ENCODE measurements around the gene ARHGAP33.
A peak's percentile ranks its signal among the peaks of the same experiment; 100 is the strongest.

ARHGAP33 gene

DNA sequence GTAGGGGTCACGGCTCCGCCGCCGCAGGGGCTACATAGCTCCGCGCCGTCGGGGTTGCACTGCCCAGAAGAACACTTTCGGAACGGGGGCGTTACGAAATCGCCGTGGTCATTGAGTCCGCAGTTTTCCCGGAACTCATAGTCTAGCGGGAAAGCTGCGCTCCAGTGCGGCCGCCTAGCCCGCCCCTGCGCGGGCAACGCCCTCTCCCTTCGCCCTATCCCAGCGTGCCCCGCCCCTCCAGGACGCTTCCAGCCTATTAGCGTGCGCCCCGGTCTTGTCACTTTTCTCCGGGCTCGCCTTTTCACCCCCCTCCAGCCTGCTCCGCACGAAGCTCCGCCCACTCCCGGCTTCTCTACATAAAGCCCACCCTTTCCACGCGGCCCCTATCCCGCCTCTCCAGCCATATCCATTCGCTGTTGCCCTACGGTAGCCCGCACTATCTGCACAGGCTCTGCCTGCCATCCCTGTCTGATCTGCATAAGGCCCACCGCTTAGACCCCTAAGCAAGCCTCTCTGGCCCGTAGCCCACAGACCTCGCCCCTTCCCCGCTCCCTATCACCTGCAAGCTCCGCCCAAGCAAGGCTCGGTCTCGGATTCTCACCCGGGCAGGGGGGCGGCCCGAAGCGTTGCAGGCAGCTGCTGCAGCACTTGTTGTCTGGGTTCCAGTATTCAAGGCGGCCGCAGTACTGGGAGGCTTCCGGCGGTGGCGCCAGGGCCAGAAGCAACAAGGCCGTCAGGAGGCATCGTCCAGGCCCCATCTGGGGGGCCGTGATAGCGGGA is 34.8 kb upstream of the ARHGAP33 start:
- DNase-seq (ENCODE audit: low read depth in 2 of 3, low spot score in 2 of 3) = peak; percentile 82 to 90 (median 89)

DNA sequence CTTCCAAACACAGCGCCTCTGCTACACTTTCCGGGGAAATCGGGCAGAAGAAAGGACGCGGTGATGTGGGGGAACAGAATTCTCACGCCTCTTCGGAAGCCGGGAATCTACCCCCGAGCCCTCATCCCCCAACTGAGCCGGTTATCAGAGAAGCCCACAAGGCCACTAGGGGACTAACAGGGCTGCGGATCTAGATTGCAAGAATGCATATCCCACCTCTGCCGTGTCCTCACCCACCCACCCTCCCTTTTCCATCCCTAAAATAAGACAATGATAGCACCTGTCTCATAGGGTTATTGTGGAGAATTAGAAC is 34.2 kb upstream of the ARHGAP33 start:
- no peak for DNase-seq (ENCODE audit: low read depth in 2 of 3, low spot score in 2 of 3)

DNA sequence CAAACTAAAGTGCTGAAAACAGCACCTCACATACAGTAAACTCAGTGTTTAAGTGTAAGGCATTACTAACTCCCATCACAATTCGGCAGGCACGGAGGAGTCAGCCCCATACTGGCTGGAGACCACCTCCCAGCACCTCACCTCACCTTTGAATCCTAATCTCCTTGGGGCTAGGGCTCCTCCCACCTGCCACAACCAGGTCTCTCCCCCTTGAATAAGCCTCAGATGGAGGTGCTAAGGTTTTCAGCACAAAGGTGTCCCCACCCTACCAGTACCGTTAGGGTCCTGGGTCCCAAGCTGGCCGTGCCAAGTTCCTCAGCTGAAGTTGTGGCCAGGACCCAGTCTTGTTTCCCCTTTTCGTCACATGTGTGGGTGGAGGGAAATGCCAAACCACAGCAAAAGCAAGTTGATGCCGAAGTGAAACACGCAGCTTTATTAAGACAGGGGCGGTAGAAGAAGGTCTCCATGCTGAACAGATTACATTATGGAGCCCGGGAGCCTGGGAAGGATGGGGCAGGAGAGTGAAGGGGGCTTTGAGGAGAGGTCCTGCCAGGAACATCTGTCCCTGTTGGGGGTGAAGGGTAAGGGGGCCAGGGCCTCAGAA is 33.1 kb upstream of the ARHGAP33 start, which contains the start of gene IGFLR1:
Gene IGFLR1 (minus strand): TSS at position 332 of the 604 bp plus-strand sequence. CDS start 1,272 bp downstream, outside the sequence.
- DNase-seq (ENCODE audit: low read depth in 2 of 3, low spot score in 2 of 3) = peak; percentile 51 to 60 (median 54)

DNA sequence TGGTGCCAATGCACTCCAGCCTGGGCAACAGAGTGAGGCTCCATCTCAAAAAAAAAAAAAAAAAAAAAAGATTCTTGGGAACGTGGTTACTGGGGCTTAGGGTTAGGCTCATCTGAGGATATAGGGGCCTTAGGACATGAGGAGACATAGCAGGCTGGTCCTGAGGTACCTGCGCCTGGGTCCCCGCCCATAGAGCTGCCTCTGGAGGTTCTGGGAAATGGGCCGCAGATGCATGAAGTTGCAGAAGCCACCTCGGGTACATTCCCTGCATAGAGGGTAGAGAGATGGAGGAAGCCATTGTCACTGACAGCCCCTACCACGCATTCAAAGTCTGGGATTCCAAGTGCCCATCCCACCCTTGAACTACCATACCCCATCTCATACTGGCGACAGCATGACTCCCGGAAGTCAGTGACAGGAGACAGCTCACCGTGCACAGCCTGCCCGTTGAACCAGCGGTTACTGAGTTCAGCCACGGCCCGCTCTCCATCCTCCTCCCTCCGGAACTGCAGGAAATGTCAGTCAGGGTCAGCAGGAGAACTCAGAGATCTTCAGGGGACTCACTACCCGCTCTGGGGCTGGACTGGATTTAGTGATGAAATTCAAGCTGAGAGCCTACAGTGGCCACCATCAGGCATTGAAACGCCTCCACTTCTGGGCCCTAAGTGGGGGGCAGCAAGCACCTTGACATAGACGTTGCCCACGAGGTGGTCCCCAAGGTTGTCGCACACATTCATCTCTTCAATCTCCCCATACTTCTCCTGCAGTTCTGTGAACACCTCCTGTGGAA is 31.5 kb upstream of the ARHGAP33 start:
- no peak for DNase-seq (ENCODE audit: low read depth in 2 of 3, low spot score in 2 of 3)

DNA sequence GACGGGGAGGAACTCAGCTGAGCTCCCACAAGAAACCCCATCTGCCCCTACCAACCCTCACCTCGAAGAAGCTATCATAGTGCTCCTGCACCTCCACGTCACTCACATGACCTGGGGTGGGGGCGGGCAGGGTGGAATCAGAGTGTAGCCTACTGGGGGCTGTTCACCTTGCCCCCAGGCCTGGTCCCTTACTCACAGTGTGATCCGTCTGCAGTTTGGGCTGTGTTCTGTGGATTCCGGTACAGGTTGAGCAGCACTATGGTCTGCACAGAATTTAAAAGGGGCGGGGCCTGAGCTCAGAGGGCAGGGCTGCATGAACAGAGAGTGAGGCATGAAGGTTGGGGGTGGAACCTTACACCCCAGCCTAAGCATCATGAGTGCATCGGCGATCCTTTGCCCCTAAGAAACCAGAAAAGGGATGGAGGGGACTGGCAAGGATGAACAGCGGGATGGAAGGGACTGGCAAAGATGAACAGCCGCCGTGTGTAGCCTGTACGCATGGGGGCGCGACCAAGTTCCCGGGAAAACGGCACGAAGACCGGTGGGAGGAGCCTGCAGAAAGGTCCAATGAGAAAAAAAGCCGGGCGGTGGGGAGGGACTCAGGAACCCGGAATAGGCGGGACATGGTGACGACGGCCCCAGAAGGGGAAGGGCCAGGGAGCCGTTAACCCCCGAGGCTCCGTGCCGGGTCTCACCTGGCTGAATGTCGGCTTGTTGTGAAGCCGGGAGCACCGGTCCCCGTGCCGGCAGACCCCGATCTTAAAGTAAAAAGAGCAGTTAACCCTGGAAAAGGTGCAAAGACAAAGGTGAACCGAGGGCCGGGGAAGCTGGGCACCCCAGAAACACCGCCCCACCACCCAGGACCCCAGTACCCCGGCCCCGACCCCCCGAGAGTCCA is 30.7 kb upstream of the ARHGAP33 start:
- peak; percentile 73 to 83 (median 79) for DNase-seq (ENCODE audit: low read depth in 2 of 3, low spot score in 2 of 3)

DNA sequence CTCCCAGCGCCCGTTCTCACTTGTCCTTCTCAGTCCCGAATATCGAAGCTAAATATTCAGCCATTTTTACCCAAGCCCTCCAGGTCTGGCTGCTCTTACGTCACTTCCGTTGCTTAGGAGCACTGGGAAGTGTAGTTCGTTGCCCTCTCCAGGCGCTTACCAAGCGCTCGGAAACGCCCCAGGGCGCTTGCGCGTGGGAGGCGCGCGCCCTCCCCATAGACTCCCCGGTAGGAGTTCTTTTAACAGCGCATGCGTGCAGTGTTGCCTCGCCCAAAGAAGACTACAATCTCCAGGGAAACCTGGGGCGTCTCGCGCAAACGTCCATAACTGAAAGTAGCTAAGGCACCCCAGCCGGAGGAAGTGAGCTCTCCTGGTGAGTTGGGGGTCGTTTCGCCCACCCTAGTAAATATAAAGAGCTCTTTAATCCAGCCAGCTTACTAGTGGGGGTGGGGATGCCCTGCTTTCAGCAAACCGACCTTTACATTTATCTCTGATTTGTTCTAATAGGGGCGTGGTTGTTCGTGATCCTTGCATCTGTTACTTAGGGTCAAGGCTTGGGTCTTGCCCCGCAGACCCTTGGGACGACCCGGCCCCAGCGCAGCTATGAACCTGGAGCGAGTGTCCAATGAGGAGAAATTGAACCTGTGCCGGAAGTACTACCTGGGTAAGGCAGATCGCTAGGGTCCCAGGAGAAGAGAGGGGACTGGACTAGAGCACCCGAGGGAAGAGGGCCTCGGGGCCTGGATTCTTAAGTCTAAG is 29.9 kb upstream of the ARHGAP33 start, which contains the start of the genes PSENEN and U2AF1L4:
Gene PSENEN (plus strand): TSS at position 324 of the 759 bp plus-strand sequence. CDS start 280 bp downstream, at position 604.
Gene U2AF1L4 (minus strand): TSS at position 91 of the 759 bp plus-strand sequence. CDS start 27 bp downstream, at position 64.
- peak; percentile 82 to 94 (median 85) for DNase-seq (ENCODE audit: low read depth in 2 of 3, low spot score in 2 of 3)

DNA sequence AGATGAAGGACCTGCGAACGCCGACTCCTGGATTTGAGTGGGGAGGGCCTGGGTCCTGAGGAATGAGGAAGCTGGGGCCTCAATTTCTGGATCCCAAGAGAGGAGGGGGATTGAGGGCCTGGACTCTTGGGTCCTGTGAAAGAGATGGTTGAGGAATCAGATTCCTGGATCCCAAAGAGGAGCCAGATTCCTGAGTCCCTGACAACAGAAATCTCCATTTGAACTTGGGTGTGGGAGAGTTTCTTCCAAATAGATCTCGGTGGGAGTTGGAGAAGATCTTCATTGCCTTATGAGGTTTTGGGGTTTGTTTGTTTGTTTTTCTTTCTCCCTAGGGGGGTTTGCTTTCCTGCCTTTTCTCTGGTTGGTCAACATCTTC is 29.3 kb upstream of the ARHGAP33 start:
- DNase-seq (ENCODE audit: low read depth in 2 of 3, low spot score in 2 of 3) = no peak

DNA sequence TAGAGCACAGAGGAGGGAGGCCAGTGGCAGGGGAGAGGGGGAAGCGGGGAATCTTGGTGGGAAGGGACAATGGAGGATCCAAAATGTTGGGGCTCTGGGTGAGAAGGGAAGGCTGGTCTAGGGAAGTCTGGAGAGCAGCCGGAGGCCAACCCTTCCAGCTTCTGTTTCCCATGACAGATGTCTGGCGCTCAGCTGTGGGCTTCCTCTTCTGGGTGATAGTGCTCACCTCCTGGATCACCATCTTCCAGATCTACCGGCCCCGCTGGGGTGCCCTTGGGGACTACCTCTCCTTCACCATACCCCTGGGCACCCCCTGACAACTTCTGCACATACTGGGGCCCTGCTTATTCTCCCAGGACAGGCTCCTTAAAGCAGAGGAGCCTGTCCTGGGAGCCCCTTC is 28.8 kb upstream of the ARHGAP33 start:
- DNase-seq (ENCODE audit: low read depth in 2 of 3, low spot score in 2 of 3) = no peak

DNA sequence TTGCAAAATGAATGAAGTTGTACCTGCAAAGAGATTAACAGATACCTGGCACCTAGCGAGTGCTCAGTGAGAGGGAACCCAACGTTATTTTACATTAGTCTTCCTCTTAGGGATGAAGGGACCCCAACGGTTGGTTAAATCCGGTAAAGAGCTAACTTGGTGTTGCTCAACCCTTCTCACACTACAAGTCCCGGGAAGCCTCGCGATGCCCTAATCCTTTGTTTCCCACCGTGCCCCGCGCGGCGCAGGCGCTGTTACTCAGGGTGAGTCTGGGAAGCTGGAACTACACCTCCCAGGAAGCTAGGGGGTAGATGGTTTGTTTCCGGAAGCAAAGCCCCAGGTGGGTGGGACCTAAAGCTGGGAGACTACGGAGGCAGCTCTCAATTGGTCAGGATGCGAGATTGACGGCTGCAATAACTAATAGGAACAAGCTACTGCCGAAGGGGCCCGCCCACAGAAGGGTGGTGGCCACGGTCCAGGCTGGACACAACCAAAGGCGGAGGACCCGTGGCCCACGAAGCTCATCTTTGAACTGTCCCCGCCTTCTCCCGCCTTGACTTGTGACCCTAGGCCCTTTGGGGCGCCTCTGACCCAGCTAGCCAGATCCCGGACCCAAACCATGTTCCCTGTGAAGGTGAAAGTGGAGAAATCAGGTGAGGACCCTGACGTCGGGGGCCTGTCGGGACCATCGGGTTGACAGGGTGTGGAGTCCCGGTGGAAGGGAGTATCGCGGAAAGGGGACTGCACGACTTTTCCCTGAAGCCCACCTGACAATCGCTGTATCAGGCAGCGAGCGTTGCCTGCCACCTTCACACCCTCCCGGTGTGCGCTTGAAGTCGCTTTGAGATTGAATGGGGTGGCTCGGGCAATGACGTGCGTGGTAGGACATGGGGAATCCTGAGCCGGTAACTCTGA is 27.0 kb upstream of the ARHGAP33 start, which contains the start of gene LIN37:
Gene LIN37 (plus strand): TSS at position 471 of the 915 bp plus-strand sequence. CDS start 149 bp downstream, at position 620.
- peak; percentile 91 to 97 (median 94) for DNase-seq (ENCODE audit: low read depth in 2 of 3, low spot score in 2 of 3)

DNA sequence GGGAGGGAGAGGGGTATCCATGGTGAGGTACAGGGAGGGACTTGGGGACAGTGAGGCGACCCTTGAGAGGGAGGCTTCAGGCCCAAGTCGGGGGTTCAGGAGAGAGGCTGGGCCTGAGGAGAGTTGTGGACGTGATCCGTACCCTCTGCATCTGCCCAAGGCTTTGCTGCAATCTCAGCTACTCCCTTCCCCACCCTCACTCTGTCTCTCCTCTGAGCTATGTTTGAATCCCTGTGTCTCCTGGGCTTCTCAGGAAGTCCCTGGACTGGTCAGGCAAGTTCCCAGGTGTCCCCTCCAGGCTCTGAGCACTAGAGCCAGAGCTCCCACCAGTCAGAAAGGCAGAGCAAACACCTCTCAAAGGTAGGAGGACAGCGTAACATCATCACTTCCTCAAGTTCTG is 25.2 kb upstream of the ARHGAP33 start:
- no peak for DNase-seq (ENCODE audit: low read depth in 2 of 3, low spot score in 2 of 3)

DNA sequence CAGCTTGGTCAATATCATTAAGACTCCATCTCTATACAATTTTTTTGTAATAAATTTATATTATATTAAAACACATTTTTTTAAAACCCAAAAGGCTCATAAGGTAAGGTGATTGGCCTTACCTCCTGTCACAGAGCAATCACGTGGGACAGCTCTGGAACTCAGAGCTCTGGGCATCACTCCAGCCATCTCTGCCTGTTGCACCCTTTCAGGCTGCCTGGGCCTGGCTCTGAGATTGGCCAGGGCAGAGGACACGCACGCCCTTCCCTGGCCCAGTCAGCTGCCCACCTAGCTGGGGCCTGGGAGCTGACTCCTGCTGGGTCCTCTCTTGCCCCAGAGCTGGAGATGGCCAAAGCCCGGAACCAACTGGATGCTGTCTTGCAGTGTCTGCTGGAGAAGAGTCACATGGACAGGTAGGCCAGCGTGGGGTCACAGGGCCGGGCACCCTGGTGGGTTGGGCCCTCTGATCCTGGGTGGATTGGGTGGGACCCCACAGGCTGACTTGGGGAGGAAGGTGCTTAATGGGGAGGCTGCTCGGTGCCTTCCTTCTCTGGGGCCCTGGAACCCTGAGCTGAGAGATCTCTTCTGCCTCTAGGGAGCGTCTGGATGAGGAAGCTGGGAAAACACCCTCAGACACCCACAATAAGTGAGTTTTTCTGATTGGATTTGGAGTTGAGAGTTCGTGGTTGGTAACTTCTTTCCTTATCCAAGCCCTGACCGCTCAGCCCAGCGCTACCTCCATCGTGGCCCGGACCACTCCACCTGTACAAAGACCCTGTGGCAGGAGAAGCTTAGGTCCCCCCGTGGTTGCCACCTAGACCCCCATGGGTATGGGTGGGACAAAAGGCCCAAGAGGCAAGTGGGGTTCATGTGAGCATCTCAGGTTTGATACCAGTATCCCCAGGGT is 23.3 kb upstream of the ARHGAP33 start:
- no peak for DNase-seq (ENCODE audit: low read depth in 2 of 3, low spot score in 2 of 3)

DNA sequence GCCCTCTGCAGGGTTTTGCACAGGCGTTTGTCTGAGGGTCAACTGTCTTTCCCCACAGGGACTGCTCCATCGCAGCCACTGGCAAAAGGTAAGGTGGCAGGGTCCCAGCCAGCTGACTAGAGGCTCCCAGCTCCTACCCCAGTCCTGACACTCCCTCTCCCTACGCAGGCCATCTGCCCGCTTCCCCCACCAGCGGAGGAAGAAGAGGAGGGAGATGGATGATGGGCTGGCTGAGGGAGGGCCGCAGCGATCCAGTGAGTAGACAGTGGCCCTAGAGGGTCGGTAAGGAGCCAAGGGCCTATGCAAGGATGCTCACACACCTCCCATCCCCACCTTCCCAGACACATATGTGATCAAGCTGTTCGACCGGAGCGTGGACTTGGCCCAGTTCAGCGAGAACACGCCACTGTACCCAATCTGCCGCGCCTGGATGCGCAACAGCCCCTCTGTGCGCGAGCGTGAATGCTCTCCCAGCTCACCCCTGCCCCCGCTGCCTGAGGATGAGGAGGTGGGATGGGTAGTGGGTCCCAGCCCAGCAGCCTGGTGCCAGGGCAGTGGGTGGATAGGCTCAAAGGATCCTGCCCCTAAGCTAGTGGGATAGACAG is 22.5 kb upstream of the ARHGAP33 start:
- no peak for DNase-seq (ENCODE audit: low read depth in 2 of 3, low spot score in 2 of 3)

DNA sequence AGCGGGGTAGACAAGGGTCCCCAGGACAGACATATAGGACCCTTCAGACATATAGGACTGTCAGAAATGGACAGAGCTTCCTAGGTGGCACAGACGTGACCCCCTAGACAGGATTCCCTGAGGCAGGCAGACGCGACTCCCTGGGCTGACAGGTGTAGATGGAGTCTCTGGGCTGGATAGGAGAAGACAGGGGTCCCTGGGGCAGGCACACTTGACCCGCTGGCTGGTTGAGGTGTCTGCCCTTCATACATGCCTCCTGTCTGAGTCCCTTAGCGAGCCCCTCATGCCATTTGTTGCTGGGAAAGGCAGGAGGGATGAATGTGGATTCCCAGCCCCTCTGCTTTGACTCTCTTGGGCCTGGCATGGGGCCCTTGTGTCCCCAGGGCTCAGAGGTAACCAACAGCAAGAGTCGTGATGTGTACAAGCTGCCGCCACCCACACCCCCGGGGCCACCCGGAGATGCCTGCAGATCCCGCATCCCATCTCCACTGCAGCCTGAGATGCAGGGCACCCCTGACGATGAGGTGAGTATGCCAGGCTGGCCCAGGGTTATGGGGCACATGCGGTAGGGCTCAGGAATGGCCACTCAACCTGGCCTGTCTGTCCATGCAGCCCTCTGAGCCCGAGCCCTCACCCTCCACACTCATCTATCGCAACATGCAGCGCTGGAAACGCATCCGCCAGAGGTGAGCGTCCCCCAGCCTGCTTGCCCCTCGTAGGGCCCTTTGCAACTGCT is 21.6 kb upstream of the ARHGAP33 start:
- DNase-seq (ENCODE audit: low read depth in 2 of 3, low spot score in 2 of 3) = no peak

DNA sequence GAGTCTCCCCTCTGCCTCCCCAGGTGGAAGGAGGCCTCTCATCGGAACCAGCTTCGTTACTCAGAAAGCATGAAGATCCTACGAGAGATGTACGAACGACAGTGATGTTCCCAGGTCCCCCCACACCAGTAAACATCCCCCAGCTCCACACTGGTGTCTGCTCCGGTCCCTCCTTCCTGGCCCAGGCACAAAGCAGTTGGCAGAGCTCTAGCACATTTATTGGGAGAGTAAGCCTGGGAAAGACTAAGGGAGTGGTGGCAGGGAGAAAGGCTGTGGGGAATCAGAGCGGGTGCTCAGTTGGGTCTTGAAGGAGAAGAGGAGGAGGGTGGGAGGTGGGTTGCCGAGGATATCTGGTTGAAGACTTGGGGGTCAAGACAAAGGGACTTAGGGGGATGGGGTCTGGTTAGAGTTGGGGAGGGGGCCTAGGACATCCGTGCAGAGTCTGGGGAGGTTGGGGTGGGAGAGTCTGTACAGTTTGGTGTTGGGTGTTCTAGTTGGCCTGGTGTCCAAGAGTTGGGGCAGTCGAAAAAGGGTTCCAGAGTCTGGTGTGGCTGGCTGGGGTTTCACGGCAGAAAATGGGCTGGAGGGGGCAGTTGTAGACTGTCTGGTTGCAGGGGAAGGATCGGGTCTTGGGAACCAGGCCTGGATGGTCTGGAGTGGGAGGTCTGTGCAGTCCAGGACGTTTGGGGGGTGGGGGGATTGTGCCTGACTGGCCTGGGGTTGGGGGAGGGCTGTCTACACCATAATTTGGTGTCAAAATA is 20.8 kb upstream of the ARHGAP33 start:
- DNase-seq (ENCODE audit: low read depth in 2 of 3, low spot score in 2 of 3) = no peak

DNA sequence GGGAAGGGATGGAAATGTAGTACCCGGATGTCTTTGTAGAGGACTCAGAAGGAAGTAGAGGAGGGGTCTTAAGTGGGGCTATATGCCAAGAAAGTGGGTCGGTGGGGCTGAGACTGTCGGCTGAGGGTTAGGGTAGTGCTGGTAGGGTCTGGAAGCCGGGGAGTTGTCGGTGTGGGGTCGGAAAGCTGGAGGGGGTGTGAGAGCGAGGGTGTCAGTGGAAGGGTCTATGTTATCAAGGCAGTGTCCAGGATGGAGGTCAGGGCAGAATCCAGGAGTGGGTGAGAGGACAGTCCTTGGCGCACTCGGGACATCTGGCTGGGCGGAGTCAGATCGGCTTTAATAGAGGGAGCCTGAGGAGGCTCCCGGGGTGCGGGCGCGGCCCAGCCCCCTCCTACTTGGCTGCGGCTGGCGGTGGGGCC is 20.2 kb upstream of the ARHGAP33 start:
- DNase-seq (ENCODE audit: low read depth in 2 of 3, low spot score in 2 of 3) = no peak
